Smooth muscle cell (in vitro differentiated cells): Measurements from ENCODE around the gene MTRR. TPM values are rescaled to one million over a fixed set of nuclear protein-coding genes. Genes with fewer than 3 reads are reported as not detected.

Experiments
- DNase-seq: peaks from one replicate; lab custom pipeline; 2025; ENCODE audit not compliant: unreplicated experiment; lab: John Stamatoyannopoulos, UW
- H2AFZ ChIP-seq: fragments of 200-600 bp; sonication (generic); 2 replicates; pipeline ENCODE4 v1.6.0; 2016; ENCODE audit warnings: antibody characterized with exemption, low read depth, mild to moderate bottlenecking
- H3F3A ChIP-seq: fragments of 200-600 bp; sonication (generic); 2 replicates; pipeline ENCODE4 v1.6.0; 2017; ENCODE audit warnings: antibody characterized with exemption, low read depth
- H3K27ac ChIP-seq: fragments of 200-600 bp; sonication (generic); 2 replicates; pipeline ENCODE4 v1.5.1; 2016; ENCODE audit warnings: low read depth, mild to moderate bottlenecking
- H3K27me3 ChIP-seq: fragments of 200-600 bp; sonication (generic); 2 replicates; pipeline ENCODE4 v1.6.1; 2016; ENCODE audit warnings: low read depth, mild to moderate bottlenecking
- H3K36me3 ChIP-seq: fragments of 200-600 bp; sonication (generic); 2 replicates; pipeline ENCODE4 v1.5.1; 2016; ENCODE audit warnings: low read depth
- H3K4me1 ChIP-seq: fragments of 200-600 bp; sonication (generic); 2 replicates; pipeline ENCODE4 v1.5.1; 2016; ENCODE audit warnings: low read depth
- H3K4me2 ChIP-seq: fragments of 200-600 bp; sonication (generic); 2 replicates; pipeline ENCODE4 v1.6.0; 2016; ENCODE audit warnings: mild to moderate bottlenecking
- H3K4me3 ChIP-seq: fragments of 200-600 bp; sonication (generic); 2 replicates; pipeline ENCODE4 v1.5.1; 2016; ENCODE audit warnings: mild to moderate bottlenecking
- H3K79me2 ChIP-seq: fragments of 200-600 bp; sonication (generic); 2 replicates; pipeline ENCODE4 v1.6.0; 2016; ENCODE audit warnings: low read depth, mild to moderate bottlenecking
- H3K9ac ChIP-seq: fragments of 200-600 bp; sonication (generic); 2 replicates; pipeline ENCODE4 v1.6.0; 2016; ENCODE audit warnings: low read depth
- H3K9me3 ChIP-seq: fragments of 200-600 bp; sonication (generic); replicated peaks from 2 replicates; pipeline ENCODE4 v1.5.1; 2016; ENCODE audit warnings: low read depth
- H4K20me1 ChIP-seq: fragments of 200-600 bp; sonication (generic); 2 replicates; pipeline ENCODE4 v1.6.0; 2016; ENCODE audit warnings: low read depth
- CTCF ChIP-seq: fragments of 200-600 bp; sonication (generic); IDR thresholded peaks from 2 replicates; pipeline ENCODE4 v1.5.1; 2017; ENCODE audit warnings: borderline replicate concordance, mild to moderate bottlenecking, antibody characterized with exemption; ENCODE audit not compliant: insufficient read depth, poor library complexity, severe bottlenecking
- WGBS: methylation state at CpG from one replicate; pipeline ENCODE4 v1.1.7; 2016; ENCODE audit warnings: low lambda C conversion rate; 5-methylcytosine and 5-hydroxymethylcytosine counted together
- polyA plus RNA-seq: library from polyadenylated mRNA; unstranded; fragments of >200 nt; fragmentation: Nextera tagmentation; extraction: Ambion mirVana; gene quantifications from 2 replicates; pipeline ENCODE4 v1.2.1, GENCODE V29; 2016
- total RNA-seq: library from RNA; depleted of rRNA; stranded (reverse); fragments of >200 nt; gene quantifications from 2 replicates; pipeline ENCODE4 v1.2.3, GENCODE V29; 2014

Gene MTRR
- total and polyA plus RNA-seq, 2 experiments from 2014 or later, result 16.2 to 23.7 TPM

- Histone ChIP-seq H3K4me2 (no peak overlapping the region), H3K79me2 (no peaks in the 10 kb centered on the region), H3K4me1 (no peaks in the 10 kb centered on the region), H3K9ac (no peak overlapping the region), H3K36me3 (no peaks in the 10 kb centered on the region), H3K9me3 (no peaks in the 10 kb centered on the region), H2AFZ (no peak overlapping the region), H3F3A (no peaks in the 10 kb centered on the region), H3K4me3 (no peak overlapping the region), H3K27me3 (no peaks in the 10 kb centered on the region), H4K20me1 (no peaks in the 10 kb centered on the region), H3K27ac (no peak overlapping the region)
- DNase-seq, result no peak
- no peak for TF ChIP-seq CTCF
- 90% methylated on average over 4 of the region's 4 CpGs for WGBS
Observed at GRCh38 chr5:7947301-7947700, 78.4 kb downstream of the MTRR start.

Other genes starting within 250 kb of the MTRR start
- 0.22 TPM in 1 of 2 replicates, not detected in the other for gene CFAP90, start 18.0 kb upstream of the MTRR start, total RNA-seq
- 0.82 and 1.1 TPM in 2 replicates for gene CFAP90, start 18.0 kb upstream of the MTRR start, polyA plus RNA-seq
- 16.5 and 18.0 TPM in 2 replicates for gene FASTKD3, start 117 bp upstream of the MTRR start, total RNA-seq
- 4.6 and 12.6 TPM in 2 replicates for gene FASTKD3, start 117 bp upstream of the MTRR start, polyA plus RNA-seq